ENCODE measurements around the gene ANTXR1.

DNA sequence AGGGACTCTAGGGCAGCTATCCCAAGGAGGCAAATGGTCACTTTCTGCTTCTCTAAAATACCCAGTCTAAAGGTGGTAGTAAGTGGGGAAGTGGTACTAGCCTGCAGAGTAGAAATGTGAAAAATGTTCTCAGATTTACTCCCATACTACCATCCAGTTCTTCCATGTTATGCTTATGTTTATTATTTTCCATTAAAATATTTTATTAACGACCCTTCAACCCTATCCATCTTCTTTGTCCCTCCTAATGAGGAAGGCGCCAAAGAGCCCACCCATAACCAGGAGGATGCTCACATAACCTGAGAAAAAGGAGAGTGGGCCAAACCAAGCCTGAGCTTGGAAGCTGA, 153.5 kb downstream of the ANTXR1 start:
- TF ChIP-seq, protein P1, sequence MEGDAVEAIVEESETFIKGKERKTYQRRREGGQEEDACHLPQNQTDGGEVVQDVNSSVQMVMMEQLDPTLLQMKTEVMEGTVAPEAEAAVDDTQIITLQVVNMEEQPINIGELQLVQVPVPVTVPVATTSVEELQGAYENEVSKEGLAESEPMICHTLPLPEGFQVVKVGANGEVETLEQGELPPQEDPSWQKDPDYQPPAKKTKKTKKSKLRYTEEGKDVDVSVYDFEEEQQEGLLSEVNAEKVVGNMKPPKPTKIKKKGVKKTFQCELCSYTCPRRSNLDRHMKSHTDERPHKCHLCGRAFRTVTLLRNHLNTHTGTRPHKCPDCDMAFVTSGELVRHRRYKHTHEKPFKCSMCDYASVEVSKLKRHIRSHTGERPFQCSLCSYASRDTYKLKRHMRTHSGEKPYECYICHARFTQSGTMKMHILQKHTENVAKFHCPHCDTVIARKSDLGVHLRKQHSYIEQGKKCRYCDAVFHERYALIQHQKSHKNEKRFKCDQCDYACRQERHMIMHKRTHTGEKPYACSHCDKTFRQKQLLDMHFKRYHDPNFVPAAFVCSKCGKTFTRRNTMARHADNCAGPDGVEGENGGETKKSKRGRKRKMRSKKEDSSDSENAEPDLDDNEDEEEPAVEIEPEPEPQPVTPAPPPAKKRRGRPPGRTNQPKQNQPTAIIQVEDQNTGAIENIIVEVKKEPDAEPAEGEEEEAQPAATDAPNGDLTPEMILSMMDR (IDR thresholded peaks at IDR 0.05), result no peak
- no peak for TF ChIP-seq POLR2A (IDR thresholded peaks at IDR 0.05)
- no peak for TF ChIP-seq EP300 (IDR thresholded peaks at IDR 0.05; ENCODE audit: low read depth)
